Measurements from ENCODE around the gene ST6GALNAC4.

Gene ST6GALNAC4

GRCh38 chr9:127858041-127858512 lies 58.8 kb downstream of the ST6GALNAC4 start:
- in situ Hi-C loops (cut with HindIII; ENCODE audit: low sequenced_read_pairs): loop anchor here (25.0 kb wide), 1 partner anchor 221 kb away; no protein-coding TSS in a partner anchor
